Mesothelial cell of epicardium (in vitro differentiated cells): ENCODE data around the gene OLFML3. TPM values are rescaled to one million over a fixed set of nuclear protein-coding genes. Genes with fewer than 3 reads are reported as not detected.

ENCODE experiments used
- DNase-seq, 2 experiments: peaks; one replicate each; pipeline ENCODE4 v3.0.0; 2021; ENCODE audit warnings: low spot score in 2 of 2; ENCODE audit not compliant: unreplicated experiment in 2 of 2
- H3K27ac Mint-ChIP-seq: 2 replicates; pipeline ENCODE4 v1.8.0; 2021; ENCODE audit warnings: mixed read lengths
- H3K27me3 Mint-ChIP-seq: 2 replicates; pipeline ENCODE4 v1.8.0; 2021; ENCODE audit warnings: low read depth, mixed read lengths
- H3K36me3 Mint-ChIP-seq: 2 replicates; pipeline ENCODE4 v1.8.0; 2021; ENCODE audit warnings: mixed read lengths
- H3K4me1 Mint-ChIP-seq: 2 replicates; pipeline ENCODE4 v1.8.0; 2021; ENCODE audit warnings: mixed read lengths
- H3K4me3 Mint-ChIP-seq: 2 replicates; pipeline ENCODE4 v1.8.0; 2021; ENCODE audit warnings: mild to moderate bottlenecking, moderate library complexity, mixed read lengths
- H3K9me3 Mint-ChIP-seq: 2 replicates; pipeline ENCODE4 v1.8.0; 2021; ENCODE audit warnings: mixed read lengths
- CTCF ChIP-seq: fragments of 200-600 bp; sonication (generic); IDR thresholded peaks from one replicate; pipeline ENCODE4 v1.5.0; 2021; ENCODE audit warnings: antibody characterized with exemption; ENCODE audit not compliant: unreplicated experiment
- total RNA-seq: library from RNA; stranded (reverse); gene quantifications from 3 replicates; pipeline ENCODE4 v1.2.1, GENCODE V29; 2021

The OLFML3 gene
- total RNA-seq, 1 donor from 2014 or later: 115 TPM

GRCh38 chr1:113993766-113994165, 14.5 kb downstream of the OLFML3 start:
- Mint-ChIP-seq H3K9me3 (peaks cover 28% of the 10 kb centered on the region), H3K27me3 (no peaks in the 10 kb centered on the region), H3K36me3 (peaks cover 14% of the 10 kb centered on the region), H3K4me3 (no peak overlapping the region), H3K4me1 (peaks cover 18% of the 10 kb centered on the region), H3K27ac (no peak overlapping the region)
- TF ChIP-seq CTCF: no peak
- no peak for DNase-seq

- no peak for TF ChIP-seq CTCF
- Mint-ChIP-seq H3K4me3 (no peak overlapping the region), H3K9me3 (peaks cover 28% of the 10 kb centered on the region), H3K36me3 (peaks cover 14% of the 10 kb centered on the region), H3K27ac (no peak overlapping the region), H3K27me3 (no peaks in the 10 kb centered on the region), H3K4me1 (peaks cover 18% of the 10 kb centered on the region)
- no peak for DNase-seq
Measured at GRCh38 chr1:113995382-113995781, 16.1 kb downstream of the OLFML3 start.

GRCh38 chr1:113998361-113998760, 19.1 kb downstream of the OLFML3 start:
- no peak for DNase-seq
- H3K4me3 Mint-ChIP-seq: no peak overlapping the region
- no peaks in the 10 kb centered on the region for H3K27me3 Mint-ChIP-seq
- no peak for TF ChIP-seq CTCF
- H3K9me3 Mint-ChIP-seq: peaks cover 28% of the 10 kb centered on the region
- peaks cover 15% of the 10 kb centered on the region for H3K4me1 Mint-ChIP-seq
- no peak overlapping the region for H3K27ac Mint-ChIP-seq
- H3K36me3 Mint-ChIP-seq: peaks cover 14% of the 10 kb centered on the region

DNA sequence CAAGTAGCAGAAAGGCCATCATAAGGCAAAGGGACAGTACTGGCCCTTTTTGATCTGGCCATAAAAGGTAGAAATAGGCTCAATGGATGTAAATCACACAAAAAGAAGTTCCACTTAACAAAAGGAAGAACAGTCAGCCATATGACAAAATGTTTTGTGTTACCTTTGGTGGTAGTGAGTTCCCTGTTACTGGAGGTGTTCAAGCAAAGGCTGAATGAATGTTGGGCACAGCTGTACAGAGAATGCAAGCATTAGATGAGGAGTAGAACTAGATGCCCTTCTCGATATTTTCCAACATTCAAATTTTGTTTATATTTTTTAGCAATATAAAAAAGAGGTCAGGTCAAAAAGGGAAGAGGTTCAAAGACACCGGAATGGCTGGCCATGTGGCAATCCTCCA, 20.0 kb downstream of the OLFML3 start:
- Mint-ChIP-seq H3K27me3 (no peaks in the 10 kb centered on the region), H3K9me3 (peaks cover 26% of the 10 kb centered on the region)

GRCh38 chr1:113999799-114000198, 20.5 kb downstream of the OLFML3 start:
- DNase-seq: no peak
- TF ChIP-seq CTCF: no peak
- Mint-ChIP-seq H3K9me3 (peaks cover 26% of the 10 kb centered on the region), H3K36me3 (peaks cover 6% of the 10 kb centered on the region), H3K27ac (no peak overlapping the region), H3K4me3 (no peak overlapping the region), H3K27me3 (no peaks in the 10 kb centered on the region), H3K4me1 (peaks cover 22% of the 10 kb centered on the region)

More for the DNA sequence above, 20.0 kb downstream of the OLFML3 start:
- Mint-ChIP-seq H3K4me3 (no peak overlapping the region), H3K27ac (no peak overlapping the region), H3K36me3 (peaks cover 10% of the 10 kb centered on the region), H3K4me1 (peaks cover 22% of the 10 kb centered on the region)
- DNase-seq: no peak
- TF ChIP-seq CTCF: no peak

DNA sequence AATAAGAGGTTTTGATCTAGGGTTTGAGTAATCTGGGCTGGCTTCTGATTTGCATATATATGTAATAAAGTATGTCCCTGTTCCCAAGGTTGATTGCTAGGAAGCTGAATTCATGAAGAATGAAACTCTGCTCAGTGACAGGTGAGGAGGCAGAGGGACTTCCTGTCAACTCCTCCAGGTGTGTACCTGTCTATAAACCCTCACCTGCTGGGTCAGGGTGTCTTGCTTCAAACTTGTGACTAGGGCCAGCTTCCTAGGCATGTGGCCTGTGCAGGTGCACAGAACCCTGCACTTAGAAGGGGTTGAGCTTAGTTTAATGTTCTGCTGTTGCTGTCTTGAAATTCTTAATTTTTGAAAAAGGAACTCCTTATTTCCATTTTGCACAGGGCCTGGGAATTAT, 21.1 kb downstream of the OLFML3 start:
- no peak overlapping the region for H3K4me3 Mint-ChIP-seq
- peaks cover 22% of the 10 kb centered on the region for H3K4me1 Mint-ChIP-seq
- DNase-seq: no peak
- peaks cover 2% of the 10 kb centered on the region for H3K36me3 Mint-ChIP-seq
- no peak overlapping the region for H3K27ac Mint-ChIP-seq
- H3K9me3 Mint-ChIP-seq: peaks cover 24% of the 10 kb centered on the region
- H3K27me3 Mint-ChIP-seq: no peaks in the 10 kb centered on the region
- TF ChIP-seq CTCF: no peak
